ENCODE measurements around the gene VPS41.

DNA sequence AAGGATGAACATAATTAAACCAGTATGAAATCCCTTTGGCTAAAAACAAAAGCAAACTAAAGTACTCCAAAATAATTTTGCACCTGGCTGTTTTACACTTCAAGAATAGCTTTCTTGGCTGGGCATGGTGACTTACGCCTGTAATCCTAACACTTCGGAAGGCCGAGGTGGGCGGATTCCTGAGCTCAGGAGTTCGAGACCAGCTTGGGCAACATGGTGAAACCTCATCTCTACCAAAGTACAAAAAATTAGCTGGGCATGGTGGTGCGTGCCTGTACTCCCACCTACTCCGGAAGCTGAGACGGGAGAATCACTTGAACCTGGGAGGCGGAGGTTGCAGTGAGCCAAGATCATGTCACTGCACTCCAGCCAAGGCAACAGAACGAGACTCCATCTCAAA, 185.7 kb downstream of the VPS41 start:
- TF ChIP-seq, protein P1, sequence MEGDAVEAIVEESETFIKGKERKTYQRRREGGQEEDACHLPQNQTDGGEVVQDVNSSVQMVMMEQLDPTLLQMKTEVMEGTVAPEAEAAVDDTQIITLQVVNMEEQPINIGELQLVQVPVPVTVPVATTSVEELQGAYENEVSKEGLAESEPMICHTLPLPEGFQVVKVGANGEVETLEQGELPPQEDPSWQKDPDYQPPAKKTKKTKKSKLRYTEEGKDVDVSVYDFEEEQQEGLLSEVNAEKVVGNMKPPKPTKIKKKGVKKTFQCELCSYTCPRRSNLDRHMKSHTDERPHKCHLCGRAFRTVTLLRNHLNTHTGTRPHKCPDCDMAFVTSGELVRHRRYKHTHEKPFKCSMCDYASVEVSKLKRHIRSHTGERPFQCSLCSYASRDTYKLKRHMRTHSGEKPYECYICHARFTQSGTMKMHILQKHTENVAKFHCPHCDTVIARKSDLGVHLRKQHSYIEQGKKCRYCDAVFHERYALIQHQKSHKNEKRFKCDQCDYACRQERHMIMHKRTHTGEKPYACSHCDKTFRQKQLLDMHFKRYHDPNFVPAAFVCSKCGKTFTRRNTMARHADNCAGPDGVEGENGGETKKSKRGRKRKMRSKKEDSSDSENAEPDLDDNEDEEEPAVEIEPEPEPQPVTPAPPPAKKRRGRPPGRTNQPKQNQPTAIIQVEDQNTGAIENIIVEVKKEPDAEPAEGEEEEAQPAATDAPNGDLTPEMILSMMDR (IDR thresholded peaks at IDR 0.05): no peak
- TF ChIP-seq POLR2A (IDR thresholded peaks at IDR 0.05): no peak

Data from Peyer's patch (tissue), 4 donors.